OCI-LY3 (cell line): ENCODE data around the gene TSPAN12.

Experiments used
- CTCF ChIP-seq: fragments of 200-600, 300-600 bp; sonication (generic); IDR thresholded peaks from 2 replicates; pipeline ENCODE4 v1.5.1; 2014; ENCODE audit warnings: antibody characterized with exemption, low read length, low read depth
- EZH2phosphoT487 ChIP-seq: fragments of 200-600 bp; shearing (Covaris generic); IDR thresholded peaks from 2 replicates; pipeline ENCODE4 v1.6.1; 2018; ENCODE audit warnings: antibody characterized with exemption, mixed run types, low read depth

- TF ChIP-seq CTCF: no peak
- TF ChIP-seq EZH2phosphoT487: no peak
Measured at GRCh38 chr7:120797026-120797645, 60.8 kb downstream of the TSPAN12 start.
